Measurements from ENCODE around the gene MVB12B.

DNA sequence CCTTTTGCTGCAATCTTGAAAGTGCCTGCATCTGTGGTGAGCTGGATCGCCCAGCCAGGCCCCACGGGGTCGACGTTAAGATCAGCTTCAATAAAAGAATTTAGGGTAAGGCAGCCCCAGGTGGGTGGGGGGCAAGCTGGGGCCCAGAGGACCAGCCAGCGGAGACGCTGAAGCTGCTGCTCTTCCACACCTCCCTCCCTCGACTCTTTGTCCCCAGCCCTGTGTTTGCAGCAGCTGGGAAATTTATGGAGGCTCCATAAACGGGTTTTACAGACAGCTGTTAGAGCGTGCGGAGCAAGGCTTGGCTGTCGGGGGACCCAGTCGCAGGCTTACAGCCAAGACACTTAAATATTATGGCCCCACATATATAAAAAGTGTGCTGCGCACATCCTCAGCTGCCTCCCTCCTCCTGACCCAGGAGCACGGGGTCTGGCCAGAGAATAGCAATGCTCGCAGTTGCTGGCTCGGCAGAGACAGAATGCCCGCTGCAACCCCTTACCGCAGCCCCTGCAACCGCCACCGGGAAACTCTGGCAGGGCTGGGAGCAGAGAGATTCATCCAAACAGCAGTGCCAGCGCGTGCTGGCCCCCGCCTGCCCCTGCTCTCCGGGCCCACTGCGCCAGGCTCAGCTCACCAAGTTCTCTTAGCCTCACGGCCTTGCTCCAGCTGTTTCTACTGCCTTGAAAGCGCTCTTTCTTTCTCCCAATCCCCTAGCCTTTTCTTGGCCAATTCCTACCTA lies 28.4 kb upstream of the MVB12B start:
- TF ChIP-seq MYC (IDR thresholded peaks at IDR 0.05; ENCODE audit: low read depth, low read length) (no peak), POLR2A (IDR thresholded peaks at IDR 0.05; ENCODE audit: extremely low read depth, insufficient read length) (no peak)
- TF ChIP-seq, protein P1, sequence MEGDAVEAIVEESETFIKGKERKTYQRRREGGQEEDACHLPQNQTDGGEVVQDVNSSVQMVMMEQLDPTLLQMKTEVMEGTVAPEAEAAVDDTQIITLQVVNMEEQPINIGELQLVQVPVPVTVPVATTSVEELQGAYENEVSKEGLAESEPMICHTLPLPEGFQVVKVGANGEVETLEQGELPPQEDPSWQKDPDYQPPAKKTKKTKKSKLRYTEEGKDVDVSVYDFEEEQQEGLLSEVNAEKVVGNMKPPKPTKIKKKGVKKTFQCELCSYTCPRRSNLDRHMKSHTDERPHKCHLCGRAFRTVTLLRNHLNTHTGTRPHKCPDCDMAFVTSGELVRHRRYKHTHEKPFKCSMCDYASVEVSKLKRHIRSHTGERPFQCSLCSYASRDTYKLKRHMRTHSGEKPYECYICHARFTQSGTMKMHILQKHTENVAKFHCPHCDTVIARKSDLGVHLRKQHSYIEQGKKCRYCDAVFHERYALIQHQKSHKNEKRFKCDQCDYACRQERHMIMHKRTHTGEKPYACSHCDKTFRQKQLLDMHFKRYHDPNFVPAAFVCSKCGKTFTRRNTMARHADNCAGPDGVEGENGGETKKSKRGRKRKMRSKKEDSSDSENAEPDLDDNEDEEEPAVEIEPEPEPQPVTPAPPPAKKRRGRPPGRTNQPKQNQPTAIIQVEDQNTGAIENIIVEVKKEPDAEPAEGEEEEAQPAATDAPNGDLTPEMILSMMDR (IDR thresholded peaks at IDR 0.05; ENCODE audit: low read depth, low read length) = no peak
- TF ChIP-seq, protein P2, sequence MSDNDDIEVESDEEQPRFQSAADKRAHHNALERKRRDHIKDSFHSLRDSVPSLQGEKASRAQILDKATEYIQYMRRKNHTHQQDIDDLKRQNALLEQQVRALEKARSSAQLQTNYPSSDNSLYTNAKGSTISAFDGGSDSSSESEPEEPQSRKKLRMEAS (IDR thresholded peaks at IDR 0.05; ENCODE audit: low read depth, low read length) = no peak
